ENCODE results near the gene GABRR1.

GRCh38 chr6:89173634-89174033, 43.5 kb downstream of the GABRR1 start:
- TF ChIP-seq, protein P1, sequence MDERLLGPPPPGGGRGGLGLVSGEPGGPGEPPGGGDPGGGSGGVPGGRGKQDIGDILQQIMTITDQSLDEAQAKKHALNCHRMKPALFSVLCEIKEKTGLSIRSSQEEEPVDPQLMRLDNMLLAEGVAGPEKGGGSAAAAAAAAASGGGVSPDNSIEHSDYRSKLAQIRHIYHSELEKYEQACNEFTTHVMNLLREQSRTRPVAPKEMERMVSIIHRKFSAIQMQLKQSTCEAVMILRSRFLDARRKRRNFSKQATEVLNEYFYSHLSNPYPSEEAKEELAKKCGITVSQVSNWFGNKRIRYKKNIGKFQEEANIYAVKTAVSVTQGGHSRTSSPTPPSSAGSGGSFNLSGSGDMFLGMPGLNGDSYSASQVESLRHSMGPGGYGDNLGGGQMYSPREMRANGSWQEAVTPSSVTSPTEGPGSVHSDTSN (CRISPR knock-in tag; IDR thresholded peaks at IDR 0.05), result no peak
- no peak for TF ChIP-seq TRAFD1 (CRISPR knock-in tag; IDR thresholded peaks at IDR 0.05; ENCODE audit: borderline replicate concordance)
- TF ChIP-seq TAF1 (CRISPR knock-in tag; IDR thresholded peaks at IDR 0.05), result no peak
- TF ChIP-seq, protein P2, sequence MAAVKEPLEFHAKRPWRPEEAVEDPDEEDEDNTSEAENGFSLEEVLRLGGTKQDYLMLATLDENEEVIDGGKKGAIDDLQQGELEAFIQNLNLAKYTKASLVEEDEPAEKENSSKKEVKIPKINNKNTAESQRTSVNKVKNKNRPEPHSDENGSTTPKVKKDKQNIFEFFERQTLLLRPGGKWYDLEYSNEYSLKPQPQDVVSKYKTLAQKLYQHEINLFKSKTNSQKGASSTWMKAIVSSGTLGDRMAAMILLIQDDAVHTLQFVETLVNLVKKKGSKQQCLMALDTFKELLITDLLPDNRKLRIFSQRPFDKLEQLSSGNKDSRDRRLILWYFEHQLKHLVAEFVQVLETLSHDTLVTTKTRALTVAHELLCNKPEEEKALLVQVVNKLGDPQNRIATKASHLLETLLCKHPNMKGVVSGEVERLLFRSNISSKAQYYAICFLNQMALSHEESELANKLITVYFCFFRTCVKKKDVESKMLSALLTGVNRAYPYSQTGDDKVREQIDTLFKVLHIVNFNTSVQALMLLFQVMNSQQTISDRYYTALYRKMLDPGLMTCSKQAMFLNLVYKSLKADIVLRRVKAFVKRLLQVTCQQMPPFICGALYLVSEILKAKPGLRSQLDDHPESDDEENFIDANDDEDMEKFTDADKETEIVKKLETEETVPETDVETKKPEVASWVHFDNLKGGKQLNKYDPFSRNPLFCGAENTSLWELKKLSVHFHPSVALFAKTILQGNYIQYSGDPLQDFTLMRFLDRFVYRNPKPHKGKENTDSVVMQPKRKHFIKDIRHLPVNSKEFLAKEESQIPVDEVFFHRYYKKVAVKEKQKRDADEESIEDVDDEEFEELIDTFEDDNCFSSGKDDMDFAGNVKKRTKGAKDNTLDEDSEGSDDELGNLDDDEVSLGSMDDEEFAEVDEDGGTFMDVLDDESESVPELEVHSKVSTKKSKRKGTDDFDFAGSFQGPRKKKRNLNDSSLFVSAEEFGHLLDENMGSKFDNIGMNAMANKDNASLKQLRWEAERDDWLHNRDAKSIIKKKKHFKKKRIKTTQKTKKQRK (IDR thresholded peaks at IDR 0.05; ENCODE audit: low read length), result no peak
- no peak for TF ChIP-seq U2AF2 (IDR thresholded peaks at IDR 0.05; ENCODE audit: low read depth, low read length)
- TF ChIP-seq ZC3H4 (CRISPR knock-in tag; IDR thresholded peaks at IDR 0.05; ENCODE audit: borderline replicate concordance), result no peak
- TF ChIP-seq NR2F6 (IDR thresholded peaks at IDR 0.05), result no peak
- no peak for TF ChIP-seq NR2F6 (CRISPR knock-in tag; IDR thresholded peaks at IDR 0.05)
- no peak for TF ChIP-seq ZBTB49 (CRISPR knock-in tag; IDR thresholded peaks at IDR 0.05; ENCODE audit: borderline replicate concordance)
- TF ChIP-seq IKZF1 (IDR thresholded peaks at IDR 0.05), result no peak
- TF ChIP-seq CTCF (CRISPR knock-in tag; IDR thresholded peaks at IDR 0.05), result no peak
- no peak for TF ChIP-seq MAZ (IDR thresholded peaks at IDR 0.05; ENCODE audit: borderline replicate concordance, low read depth, low read length)
- no peak for TF ChIP-seq MAZ (CRISPR knock-in tag; IDR thresholded peaks at IDR 0.05; ENCODE audit: low read depth)
